NOMO-1 (cell line): Measurements from ENCODE around the gene KIF6.

Experiments used
- DNase-seq, 2 experiments: peaks; one replicate each; lab custom pipeline; 2025; ENCODE audit not compliant: unreplicated experiment in 2 of 2; lab: John Stamatoyannopoulos, UW

Gene KIF6

GRCh38 chr6:39357998-39358686, 367.1 kb downstream of the KIF6 start:
- no peak for DNase-seq

GRCh38 chr6:39353698-39354315, 371.4 kb downstream of the KIF6 start:
- DNase-seq, result no peak

GRCh38 chr6:39350723-39351505, 374.3 kb downstream of the KIF6 start:
- no peak for DNase-seq

GRCh38 chr6:39348740-39349139, 376.5 kb downstream of the KIF6 start:
- DNase-seq, result no peak

GRCh38 chr6:39347906-39348585, 377.2 kb downstream of the KIF6 start:
- peak in 1 of 2 experiments; percentile 16 for DNase-seq

GRCh38 chr6:39347206-39347605, 378.0 kb downstream of the KIF6 start:
- DNase-seq, result no peak

GRCh38 chr6:39344821-39345280, 380.4 kb downstream of the KIF6 start:
- DNase-seq, result no peak

- no peak for DNase-seq
These were observed 381.8 kb downstream of the KIF6 start for GRCh38 chr6:39343396-39343870.

- DNase-seq, result no peak
These were observed 382.4 kb downstream of the KIF6 start for GRCh38 chr6:39342692-39343395.

- no peak for DNase-seq
These were observed 383.3 kb downstream of the KIF6 start for GRCh38 chr6:39341937-39342336.

GRCh38 chr6:39341352-39341751, 383.9 kb downstream of the KIF6 start:
- DNase-seq, result no peak

GRCh38 chr6:39339868-39340550, 385.2 kb downstream of the KIF6 start:
- no peak for DNase-seq

GRCh38 chr6:39339096-39339867, 385.9 kb downstream of the KIF6 start:
- DNase-seq, result no peak

GRCh38 chr6:39338397-39338796, 386.8 kb downstream of the KIF6 start:
- no peak for DNase-seq

GRCh38 chr6:39335780-39336545, 389.2 kb downstream of the KIF6 start:
- DNase-seq, result peak; percentile 33 to 57

- no peak for DNase-seq
These were observed 391.4 kb downstream of the KIF6 start for GRCh38 chr6:39333644-39334438.

- DNase-seq, result no peak
These were observed 394.7 kb downstream of the KIF6 start for GRCh38 chr6:39330476-39330875.
